Stimulated activated CD4-positive, alpha-beta T cell treated with anti-CD3 and anti-CD28 coated beads, TNF-alpha, amount 100 ng/mL, for 1 hour (primary cell): Measurements from ENCODE around the gene HABP2.

Experiments
- DNase-seq, 3 donors: peaks; one replicate each; pipeline ENCODE4 v3.0.0-alpha.2; 2020; ENCODE audit warnings: low read depth in 3 of 3, low spot score in 1 of 3

HABP2 gene

GRCh38 chr10:113600569-113600968 is 47.7 kb downstream of the HABP2 start:
- DNase-seq: no peak

GRCh38 chr10:113603057-113603777 is 50.4 kb downstream of the HABP2 start:
- no peak for DNase-seq

- DNase-seq: no peak
Observed at GRCh38 chr10:113604572-113604971, 51.7 kb downstream of the HABP2 start.

DNA sequence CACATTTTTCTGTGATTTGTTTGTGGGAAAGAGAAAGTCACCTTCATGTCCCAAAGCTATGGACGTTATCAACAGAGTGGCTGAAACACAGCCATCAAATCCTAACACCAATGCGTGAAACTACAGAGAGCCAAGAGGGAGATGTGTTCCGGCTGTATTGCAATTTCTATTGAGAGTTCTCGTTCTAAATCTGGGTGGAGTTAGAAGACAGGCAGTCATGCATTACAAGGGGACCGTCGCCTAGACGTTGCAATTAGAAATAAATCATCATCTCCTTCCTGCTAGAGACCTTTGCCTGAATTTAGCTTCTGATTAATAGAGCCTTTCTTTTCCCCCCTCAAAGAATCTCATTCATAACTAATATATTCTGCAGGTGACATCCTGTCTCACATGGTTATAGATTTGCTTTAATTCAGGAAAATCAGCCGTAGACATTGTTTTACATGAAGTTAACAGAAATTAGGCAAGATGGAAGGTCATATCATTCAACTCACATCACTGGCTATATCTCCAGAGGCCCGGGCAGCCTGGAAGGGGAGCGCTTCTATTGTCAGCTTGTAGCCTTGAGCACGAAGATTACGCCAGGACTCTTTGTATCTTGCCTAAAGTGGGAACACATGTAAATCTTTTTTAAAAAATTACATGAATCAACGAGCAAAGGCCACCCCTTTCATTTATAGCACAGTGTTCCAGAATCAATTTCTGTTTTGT is 52.6 kb downstream of the HABP2 start:
- DNase-seq: no peak

GRCh38 chr10:113609704-113610108 is 56.9 kb downstream of the HABP2 start:
- no peak for DNase-seq

DNA sequence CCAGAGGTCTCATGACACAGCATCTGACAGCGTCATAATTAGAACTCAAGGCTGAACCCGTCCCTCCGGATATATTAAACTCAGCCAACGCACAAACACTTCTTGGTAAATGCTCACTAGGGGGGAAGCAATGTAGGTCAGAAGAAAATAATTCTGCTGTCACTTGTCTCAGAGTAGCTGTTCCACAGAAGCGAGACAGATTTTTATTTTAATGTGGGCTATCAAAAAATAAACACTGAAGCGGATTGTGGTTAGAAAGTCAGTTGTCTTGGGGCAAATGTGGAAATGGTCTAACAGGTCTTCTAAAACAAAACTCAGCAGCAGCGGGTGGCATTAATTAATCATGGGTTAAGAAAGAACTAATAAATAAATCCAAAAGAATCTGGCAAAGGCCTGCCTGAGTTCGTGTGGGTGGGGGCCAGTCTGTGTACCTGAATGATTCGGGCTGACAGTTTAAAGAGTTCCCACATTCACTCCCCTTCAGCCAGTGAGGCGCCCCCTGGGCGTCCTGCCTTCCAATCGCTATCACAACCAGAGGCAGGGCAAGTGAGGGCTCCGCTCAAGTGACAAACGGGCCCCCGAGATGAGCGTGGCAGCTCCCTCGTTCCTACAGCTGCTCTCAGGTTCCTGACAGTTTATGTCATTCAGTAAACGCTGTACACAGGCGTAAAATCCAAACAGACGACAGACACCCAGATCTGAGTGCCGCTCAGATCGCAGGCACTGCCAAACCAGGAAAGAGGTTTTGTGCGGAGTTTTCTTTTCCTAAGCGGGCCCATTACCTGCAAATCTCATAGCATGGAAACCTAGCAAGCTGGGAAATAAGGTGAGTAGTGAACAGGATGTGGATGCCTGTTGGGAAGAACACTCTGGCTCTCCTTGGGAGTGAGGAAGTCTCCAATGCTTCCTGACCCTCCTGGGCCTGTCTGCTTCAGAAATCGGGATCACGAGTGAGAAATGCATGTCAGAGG is 58.1 kb downstream of the HABP2 start:
- no peak for DNase-seq

DNA sequence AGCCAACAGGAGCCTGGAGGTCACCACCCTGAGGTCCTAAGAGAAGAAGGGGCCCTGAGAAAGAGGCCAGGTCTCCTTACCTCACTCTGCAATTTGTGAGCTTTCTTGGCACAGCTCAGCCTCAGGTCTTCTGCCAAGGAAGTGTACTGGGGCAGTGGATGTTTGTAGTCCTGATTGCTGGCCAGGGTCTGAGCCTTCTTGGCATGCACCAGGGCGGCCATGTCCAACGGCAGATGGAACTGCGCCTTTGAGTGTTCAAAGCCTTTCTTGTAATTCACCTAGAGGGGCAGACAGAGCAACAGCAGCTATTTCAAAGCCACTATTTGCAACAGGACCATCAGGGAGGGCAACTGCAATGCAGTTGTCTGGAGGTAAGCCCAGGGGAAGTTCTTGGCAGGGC is 59.3 kb downstream of the HABP2 start:
- DNase-seq: no peak

- DNase-seq: no peak
Observed at GRCh38 chr10:113613427-113613826, 60.6 kb downstream of the HABP2 start.

DNA sequence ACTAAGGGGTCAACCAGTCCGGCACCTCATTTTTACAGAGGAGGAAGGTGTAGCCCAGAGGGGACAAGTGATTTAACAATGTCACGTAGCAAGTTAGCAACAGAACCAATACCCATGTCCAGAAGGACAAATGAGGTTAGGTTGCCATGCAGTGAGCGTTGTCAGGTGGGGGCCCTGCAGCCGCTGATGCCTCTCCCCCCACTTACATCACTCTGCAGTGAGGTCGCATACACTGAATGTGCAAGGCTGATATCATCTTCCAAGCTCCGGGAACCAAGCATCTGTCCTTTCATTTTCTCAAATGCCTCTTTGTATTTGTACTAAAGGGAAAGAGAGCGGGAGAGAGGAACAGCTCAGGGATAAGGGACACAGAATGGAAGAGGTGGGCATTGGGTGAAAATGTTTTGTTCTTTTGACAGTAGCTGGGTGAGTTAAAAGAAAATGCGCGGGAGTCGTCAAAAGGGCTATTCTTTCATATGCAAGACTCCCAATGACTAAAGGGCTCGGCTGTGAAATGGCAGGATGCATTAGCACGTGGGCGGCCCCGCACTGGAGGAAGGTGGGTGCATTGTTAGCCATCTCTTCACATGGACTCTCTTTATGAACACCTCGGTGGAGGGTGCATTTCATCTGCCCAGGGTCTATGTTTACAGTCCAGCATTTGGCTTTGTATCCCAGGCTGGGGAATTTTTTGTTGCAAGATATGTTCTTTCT is 61.3 kb downstream of the HABP2 start:
- DNase-seq: no peak

DNA sequence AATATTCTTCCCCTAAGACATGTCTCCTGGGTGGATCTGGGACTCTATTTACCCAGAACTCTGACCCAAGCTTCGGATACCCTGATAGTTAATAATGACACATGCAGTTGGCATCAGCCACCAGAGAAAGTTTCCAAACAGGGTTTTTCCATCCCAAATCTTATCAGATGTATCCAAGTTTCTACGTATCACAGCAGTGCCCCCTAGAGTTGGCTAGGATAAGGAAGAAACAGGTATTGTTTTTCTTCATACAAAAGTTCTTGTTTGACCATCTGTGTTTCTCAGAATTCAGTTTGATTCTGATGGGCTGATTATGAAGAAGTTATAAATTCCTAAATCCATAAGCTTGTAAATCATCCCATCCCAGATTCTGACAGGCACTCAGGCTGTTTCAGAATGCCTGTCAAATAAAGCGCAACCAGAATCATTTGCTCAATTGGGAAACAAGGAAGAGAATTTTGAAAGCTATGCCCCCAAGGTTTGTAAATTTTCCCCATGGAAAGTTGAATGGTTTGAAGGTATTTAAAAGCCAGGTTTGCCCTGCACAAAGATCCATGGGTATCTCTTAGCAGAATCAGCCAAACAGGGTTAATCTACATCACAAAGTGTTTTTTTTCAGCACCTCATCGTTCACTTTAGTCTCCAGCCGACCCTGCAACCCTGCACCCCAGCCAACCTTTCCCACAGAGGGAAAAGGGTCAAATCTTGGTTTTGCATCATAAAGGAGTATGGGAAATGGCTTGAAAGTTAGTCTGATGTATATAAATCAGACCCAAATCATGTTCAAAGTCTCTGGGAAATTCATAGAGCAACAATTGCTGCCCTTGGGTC is 63.6 kb downstream of the HABP2 start:
- no peak for DNase-seq

DNA sequence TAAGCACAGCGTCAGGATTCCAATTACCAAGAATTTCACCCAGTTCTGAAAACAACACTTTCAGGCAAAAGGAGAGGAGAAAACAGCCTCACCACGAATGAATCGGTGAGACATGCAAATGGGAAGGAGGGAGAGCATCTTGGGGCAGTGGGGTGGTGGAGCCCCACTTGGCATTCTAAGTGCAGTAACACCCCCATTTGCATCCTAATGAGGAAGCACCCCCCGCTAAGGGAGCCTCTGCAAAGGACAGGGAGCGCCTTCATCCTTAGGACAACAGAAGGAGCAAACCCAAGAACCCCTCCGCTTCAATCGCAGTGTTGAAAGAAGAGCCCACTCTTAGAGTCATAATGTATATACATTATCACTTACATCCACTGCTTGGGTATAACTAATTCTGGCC is 64.2 kb downstream of the HABP2 start:
- DNase-seq: no peak

GRCh38 chr10:113618338-113618737 is 65.5 kb downstream of the HABP2 start:
- DNase-seq: no peak

DNA sequence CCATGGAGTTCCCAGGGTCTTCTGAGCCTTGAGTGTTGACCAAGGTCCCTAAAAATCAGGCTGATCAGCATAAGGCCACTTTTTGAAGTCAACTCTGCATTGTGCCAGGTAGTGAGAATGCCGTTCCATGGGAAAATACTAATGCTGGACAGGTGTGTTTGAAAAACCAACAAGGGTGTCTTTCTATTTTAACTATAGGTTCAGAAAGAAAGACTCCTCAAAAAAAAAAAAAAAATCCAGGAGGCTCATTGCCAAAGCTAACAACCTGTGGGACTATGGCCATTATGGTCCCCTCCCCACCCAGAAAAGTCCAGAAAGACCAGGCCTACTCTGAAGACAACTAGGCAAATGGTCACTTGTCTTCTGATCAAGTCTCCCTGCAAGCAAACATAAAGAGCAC is 66.5 kb downstream of the HABP2 start:
- no peak for DNase-seq

- no peak for DNase-seq
Observed at GRCh38 chr10:113620511-113620910, 67.7 kb downstream of the HABP2 start.

- DNase-seq: no peak
Observed at GRCh38 chr10:113620936-113621335, 68.1 kb downstream of the HABP2 start.

GRCh38 chr10:113621799-113622198 is 68.9 kb downstream of the HABP2 start:
- no peak for DNase-seq

- no peak for DNase-seq
Observed at GRCh38 chr10:113622831-113623230, 70.0 kb downstream of the HABP2 start.

GRCh38 chr10:113625461-113626186 is 72.8 kb downstream of the HABP2 start:
- no peak for DNase-seq

GRCh38 chr10:113626809-113627355 is 74.0 kb downstream of the HABP2 start:
- no peak for DNase-seq
